Endothelial cell (in vitro differentiated cells): Measurements from ENCODE around the gene SLC38A9. TPM values are rescaled to one million over a fixed set of nuclear protein-coding genes. Genes with fewer than 3 reads are reported as not detected.
"Not testable (repeated sequence)": the region's sequence is repeated elsewhere in the genome, so short reads cannot be mapped to it uniquely, and the experiment has no call there.

Experiments
- DNase-seq: peaks from one replicate; pipeline ENCODE4 v3.0.0; 2021; ENCODE audit warnings: low spot score
- H3K27ac Mint-ChIP-seq: one replicate; pipeline ENCODE4 v1.8.0; 2021; ENCODE audit warnings: mixed read lengths, inconsistent platforms; ENCODE audit not compliant: unreplicated experiment
- H3K27me3 Mint-ChIP-seq: one replicate; pipeline ENCODE4 v1.8.0; 2021; ENCODE audit warnings: mild to moderate bottlenecking, moderate library complexity, mixed read lengths, inconsistent platforms; ENCODE audit not compliant: unreplicated experiment
- H3K36me3 Mint-ChIP-seq: one replicate; pipeline ENCODE4 v1.8.0; 2021; ENCODE audit warnings: mild to moderate bottlenecking, low read depth, mixed read lengths, inconsistent platforms; ENCODE audit not compliant: unreplicated experiment
- H3K4me1 Mint-ChIP-seq: one replicate; pipeline ENCODE4 v1.8.0; 2021; ENCODE audit warnings: mild to moderate bottlenecking, mixed read lengths, inconsistent platforms; ENCODE audit not compliant: unreplicated experiment
- H3K4me3 Mint-ChIP-seq: one replicate; pipeline ENCODE4 v1.8.0; 2021; ENCODE audit warnings: mild to moderate bottlenecking, mixed read lengths, inconsistent platforms; ENCODE audit not compliant: unreplicated experiment
- H3K9me3 Mint-ChIP-seq: one replicate; pipeline ENCODE4 v1.8.0; 2021; ENCODE audit warnings: mixed read lengths, inconsistent platforms; ENCODE audit not compliant: unreplicated experiment
- CTCF ChIP-seq: fragments of 200-600 bp; sonication (generic); IDR thresholded peaks from one replicate; pipeline ENCODE4 v1.5.0; 2021; ENCODE audit warnings: antibody characterized with exemption; ENCODE audit not compliant: unreplicated experiment
- long read RNA-seq: library from polyadenylated mRNA; unstranded; transcript quantifications from one replicate; pipeline ENCODE4 v2.0.0, GENCODE V29; 2020; ENCODE audit not compliant: unreplicated experiment
- total RNA-seq: library from RNA; stranded (reverse); fragmentation: NEBNext Ultra II Directional; extraction: Animal tissue kit (Norgen Biotek cat#: 25700); gene quantifications from one replicate; pipeline ENCODE4 v1.2.1, GENCODE V29; 2021; ENCODE audit not compliant: unreplicated experiment

Gene SLC38A9, protein sequence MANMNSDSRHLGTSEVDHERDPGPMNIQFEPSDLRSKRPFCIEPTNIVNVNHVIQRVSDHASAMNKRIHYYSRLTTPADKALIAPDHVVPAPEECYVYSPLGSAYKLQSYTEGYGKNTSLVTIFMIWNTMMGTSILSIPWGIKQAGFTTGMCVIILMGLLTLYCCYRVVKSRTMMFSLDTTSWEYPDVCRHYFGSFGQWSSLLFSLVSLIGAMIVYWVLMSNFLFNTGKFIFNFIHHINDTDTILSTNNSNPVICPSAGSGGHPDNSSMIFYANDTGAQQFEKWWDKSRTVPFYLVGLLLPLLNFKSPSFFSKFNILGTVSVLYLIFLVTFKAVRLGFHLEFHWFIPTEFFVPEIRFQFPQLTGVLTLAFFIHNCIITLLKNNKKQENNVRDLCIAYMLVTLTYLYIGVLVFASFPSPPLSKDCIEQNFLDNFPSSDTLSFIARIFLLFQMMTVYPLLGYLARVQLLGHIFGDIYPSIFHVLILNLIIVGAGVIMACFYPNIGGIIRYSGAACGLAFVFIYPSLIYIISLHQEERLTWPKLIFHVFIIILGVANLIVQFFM
- 45.5 TPM for total RNA-seq
- long read RNA-seq, transcript SLC38A9-202 (16 exons, 2,927 nt), result major isoform, 6 of 19 reads
- long read RNA-seq, partial matches to known transcripts, result 1 of 19 reads
- long read RNA-seq, other reads (novel, unspliced or antisense), result 11 of 19 reads

GRCh38 chr5:55712023-55712859, at the start of gene SLC38A9:
TSS of gene SLC38A9 (minus strand) at chr5:55712324. CDS start at chr5:55697958, 14,366 bp downstream.
- Mint-ChIP-seq H3K36me3 (peaks cover 10% of the 10 kb centered on the region), H3K4me3 (peak within 1 kb of the TSS; percentile 98)

DNA sequence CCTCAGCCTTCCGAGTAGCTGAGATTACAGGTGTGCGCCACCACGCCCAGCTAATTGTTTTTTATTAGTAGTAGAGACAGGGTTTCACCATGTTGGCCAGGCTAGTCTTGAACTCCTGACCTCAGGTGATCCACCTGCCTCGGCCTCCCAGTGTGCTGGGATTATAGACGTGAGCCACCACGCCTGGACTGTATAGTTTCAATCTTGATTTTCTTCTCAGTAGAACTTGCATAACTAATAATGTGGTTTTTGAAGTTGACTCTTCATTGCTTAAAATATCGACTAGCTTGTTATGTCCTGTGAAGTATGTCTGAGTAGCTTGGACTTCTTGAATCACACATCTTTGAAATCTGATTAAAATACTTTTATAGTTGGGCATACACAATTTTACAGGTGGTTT, 49.6 kb upstream of the SLC38A9 start:
- not testable (repeated sequence) for H3K36me3 Mint-ChIP-seq, H3K4me1 Mint-ChIP-seq, DNase-seq, H3K27ac Mint-ChIP-seq, H3K4me3 Mint-ChIP-seq, H3K27me3 Mint-ChIP-seq, H3K9me3 Mint-ChIP-seq

More at GRCh38 chr5:55712023-55712859, at the start of gene SLC38A9:
- no peaks in the 10 kb centered on the region for H3K9me3 Mint-ChIP-seq
- peak; percentile 95 for DNase-seq
- TF ChIP-seq CTCF, result no peak
- peaks cover 7% of the 10 kb centered on the region for H3K27me3 Mint-ChIP-seq
- H3K27ac Mint-ChIP-seq, result peak within 1 kb of the TSS; percentile 95
- H3K4me1 Mint-ChIP-seq, result peaks cover 12% of the 10 kb centered on the region

DNA sequence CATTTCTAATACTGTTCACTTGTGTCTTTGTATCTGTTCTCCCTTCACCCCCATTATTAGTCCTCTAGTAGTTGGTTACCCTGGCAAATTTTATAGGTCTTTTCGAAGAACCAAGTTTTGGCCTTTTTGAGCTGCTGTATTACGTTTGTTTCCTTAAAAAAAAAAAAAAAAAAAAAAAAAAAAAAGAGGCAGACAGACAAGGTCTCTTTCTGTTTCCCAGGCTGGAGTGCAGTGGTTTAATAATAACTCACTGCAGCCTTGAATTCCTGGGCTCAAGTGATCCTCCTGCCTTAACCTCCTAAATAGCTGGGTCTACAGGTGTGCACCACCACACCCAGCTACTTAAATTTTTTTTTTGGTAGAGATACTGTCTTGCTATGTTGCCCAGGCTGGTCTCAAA, 46.6 kb upstream of the SLC38A9 start:
- DNase-seq, result no peak
- no peaks in the 10 kb centered on the region for H3K4me1 Mint-ChIP-seq
- H3K36me3 Mint-ChIP-seq, result no peaks in the 10 kb centered on the region
- H3K27me3 Mint-ChIP-seq, result peaks cover 4% of the 10 kb centered on the region
- H3K9me3 Mint-ChIP-seq, result no peaks in the 10 kb centered on the region
- H3K4me3 Mint-ChIP-seq, result no peak overlapping the region
- H3K27ac Mint-ChIP-seq, result no peak overlapping the region
- TF ChIP-seq CTCF, result no peak

DNA sequence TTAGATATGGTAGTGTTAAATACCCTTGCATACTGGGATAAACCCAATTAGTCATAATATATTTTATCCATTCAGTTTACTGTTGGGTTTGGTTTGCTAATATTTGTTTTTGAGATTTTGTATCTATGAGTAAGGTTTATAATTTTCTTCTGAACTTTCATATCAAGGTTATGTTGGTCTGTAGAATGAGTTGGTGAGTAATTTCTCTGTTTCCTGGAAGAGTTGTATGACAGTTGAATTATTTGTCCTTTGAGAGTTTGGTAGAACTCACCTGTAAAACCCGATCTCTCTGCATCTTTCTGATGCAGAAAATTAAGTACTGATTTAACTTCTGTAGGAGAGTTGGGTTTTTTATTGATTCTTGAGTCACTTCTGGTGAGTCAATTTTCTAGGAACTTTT, 46.1 kb upstream of the SLC38A9 start:
- H3K27ac Mint-ChIP-seq, result no peak overlapping the region
- no peaks in the 10 kb centered on the region for H3K9me3 Mint-ChIP-seq
- H3K4me3 Mint-ChIP-seq, result no peak overlapping the region
- H3K27me3 Mint-ChIP-seq, result peaks cover 4% of the 10 kb centered on the region
- H3K4me1 Mint-ChIP-seq, result no peaks in the 10 kb centered on the region
- TF ChIP-seq CTCF, result no peak
- DNase-seq, result no peak
- H3K36me3 Mint-ChIP-seq, result no peaks in the 10 kb centered on the region

- no peak for DNase-seq
- H3K4me3 Mint-ChIP-seq, result no peak overlapping the region
- H3K27me3 Mint-ChIP-seq, result no peaks in the 10 kb centered on the region
- H3K27ac Mint-ChIP-seq, result no peak overlapping the region
- H3K4me1 Mint-ChIP-seq, result no peaks in the 10 kb centered on the region
- H3K9me3 Mint-ChIP-seq, result no peaks in the 10 kb centered on the region
- no peak for TF ChIP-seq CTCF
- H3K36me3 Mint-ChIP-seq, result no peaks in the 10 kb centered on the region
Measured at GRCh38 chr5:55750499-55750898, 38.4 kb upstream of the SLC38A9 start.
